ENCODE results near the gene OTOP3. TPM values are rescaled to one million over a fixed set of nuclear protein-coding genes. Genes with fewer than 3 reads are reported as not detected.
"Not testable (repeated sequence)": the region's sequence is repeated elsewhere in the genome, so short reads cannot be mapped to it uniquely, and the experiment has no call there.

OTOP3 gene
- not detected for polyA plus RNA-seq (ENCODE audit: insufficient read depth in 1 of 5, insufficient read length in 5 of 5, low replicate concordance in 1 of 5)
- long read RNA-seq, donor 1: 0 reads
- long read RNA-seq, donor 2: 0 reads
- long read RNA-seq, donor 3: 0 reads
- long read RNA-seq, donor 4: 0 reads
- long read RNA-seq, donor 5, partial matches to known transcripts: 10 of 10 reads
- long read RNA-seq, donor 5, other reads (novel, unspliced or antisense): 0 of 10 reads
- long read RNA-seq, donor 6: 0 reads
- long read RNA-seq, donor 7: 0 reads
- long read RNA-seq, donor 8: 0 reads

GRCh38 chr17:74935585-74936469 lies at the start of gene OTOP3:
Gene OTOP3, plus strand, starts transcription at chr17:74935898. Its CDS starts 24 bp downstream, at chr17:74935922.
- DNase-seq: no peak

- DNase-seq: no peak
These were observed 47.2 kb upstream of the OTOP3 start for GRCh38 chr17:74888469-74888868.

- DNase-seq: no peak
These were observed 45.1 kb upstream of the OTOP3 start for GRCh38 chr17:74890554-74890953.

GRCh38 chr17:74892013-74892841 lies 43.5 kb upstream of the OTOP3 start:
- no peak for DNase-seq

GRCh38 chr17:74892974-74893911 lies 42.5 kb upstream of the OTOP3 start, which contains the start of gene FADS6:
Gene FADS6, minus strand, starts transcription at chr17:74893633. Its CDS starts 38 bp downstream, at chr17:74893595.
- DNase-seq: no peak

- DNase-seq: no peak
These were observed 41.6 kb upstream of the OTOP3 start for GRCh38 chr17:74893936-74894671.

GRCh38 chr17:74898376-74898946 lies 37.2 kb upstream of the OTOP3 start:
- DNase-seq: no peak

- DNase-seq: no peak
These were observed 35.5 kb upstream of the OTOP3 start for GRCh38 chr17:74900208-74900607.

GRCh38 chr17:74901353-74902135 lies 34.2 kb upstream of the OTOP3 start:
- DNase-seq: no peak

GRCh38 chr17:74903034-74903433 lies 32.7 kb upstream of the OTOP3 start:
- no peak for DNase-seq

GRCh38 chr17:74903671-74904070 lies 32.0 kb upstream of the OTOP3 start:
- DNase-seq: no peak

- DNase-seq: no peak
These were observed 30.9 kb upstream of the OTOP3 start for GRCh38 chr17:74904687-74905409.

- DNase-seq: not testable (repeated sequence)
These were observed 29.4 kb upstream of the OTOP3 start for GRCh38 chr17:74906214-74906793.

GRCh38 chr17:74907012-74907411 lies 28.7 kb upstream of the OTOP3 start:
- DNase-seq: no peak

- not testable (repeated sequence) for DNase-seq
These were observed 26.6 kb upstream of the OTOP3 start for GRCh38 chr17:74909097-74909496.

- DNase-seq: not testable (repeated sequence)
These were observed 24.3 kb upstream of the OTOP3 start for GRCh38 chr17:74911423-74911822.

- DNase-seq: no peak
These were observed 19.4 kb upstream of the OTOP3 start for GRCh38 chr17:74916136-74916850.

All from right lung (tissue), 10 donors.